GDM1 (cell line): Measurements from ENCODE around the gene FIBIN.
"Not testable (repeated sequence)": the region's sequence is repeated elsewhere in the genome, so short reads cannot be mapped to it uniquely, and the experiment has no call there.

ENCODE experiments used
- DNase-seq: peaks from one replicate; lab custom pipeline; 2025; lab: John Stamatoyannopoulos, UW

Gene FIBIN

GRCh38 chr11:26977209-26977608 is 16.7 kb upstream of the FIBIN start:
- not testable (repeated sequence) for DNase-seq

- no peak for DNase-seq
Measured at GRCh38 chr11:26983645-26984044, 10.3 kb upstream of the FIBIN start.

GRCh38 chr11:26985470-26985869 is 8.4 kb upstream of the FIBIN start:
- no peak for DNase-seq

- DNase-seq = no peak
Measured at GRCh38 chr11:26985943-26986342, 8.0 kb upstream of the FIBIN start.

GRCh38 chr11:26987272-26987671 is 6.6 kb upstream of the FIBIN start:
- no peak for DNase-seq

GRCh38 chr11:26987731-26988130 is 6.2 kb upstream of the FIBIN start:
- no peak for DNase-seq

- no peak for DNase-seq
Measured at GRCh38 chr11:26992031-26992541, 1.8 kb upstream of the FIBIN start.

GRCh38 chr11:26994631-26995095 is 751 bp downstream of the FIBIN start:
- DNase-seq = no peak

GRCh38 chr11:26995701-26996460 is 2.0 kb downstream of the FIBIN start:
- no peak for DNase-seq

GRCh38 chr11:26997378-26997777 is 3.5 kb downstream of the FIBIN start:
- DNase-seq = no peak

GRCh38 chr11:27001136-27001730 is 7.3 kb downstream of the FIBIN start:
- not testable (repeated sequence) for DNase-seq

GRCh38 chr11:27002431-27002830 is 8.5 kb downstream of the FIBIN start:
- DNase-seq = no peak

GRCh38 chr11:27002838-27003237 is 8.9 kb downstream of the FIBIN start:
- no peak for DNase-seq

- no peak for DNase-seq
Measured at GRCh38 chr11:27004103-27004502, 10.2 kb downstream of the FIBIN start.

GRCh38 chr11:27008811-27009535 is 15.1 kb downstream of the FIBIN start:
- DNase-seq = no peak

- no peak for DNase-seq
Measured at GRCh38 chr11:27011560-27012233, 17.8 kb downstream of the FIBIN start.

GRCh38 chr11:27012234-27012921 is 18.5 kb downstream of the FIBIN start:
- no peak for DNase-seq

- no peak for DNase-seq
Measured at GRCh38 chr11:27013781-27014361, 20.0 kb downstream of the FIBIN start.

- DNase-seq = no peak
Measured at GRCh38 chr11:27018902-27019529, 25.1 kb downstream of the FIBIN start.

GRCh38 chr11:27020751-27021150 is 26.8 kb downstream of the FIBIN start:
- DNase-seq = no peak
